IMR-90 (cell line): Measurements from ENCODE around the gene MAGEB10. TPM values are rescaled to one million over a fixed set of nuclear protein-coding genes. Genes with fewer than 3 reads are reported as not detected.

Experiments used
- ATAC-seq: fragments of 200-7000 bp; cut with Tn5 transposase; 2 replicates; pipeline ENCODE4 v1.9.1; 2020; ENCODE audit warnings: low read depth, mild to moderate bottlenecking, moderate library complexity
- BruUV-seq: library from RNA; stranded (reverse); fragments of 400-500 nt; replicated peaks from 2 replicates; lab custom pipeline; 2021; lab: Mats Ljungman, UMichigan
- CTCF ChIA-PET: fragments of 300-600 bp; formaldehyde crosslinking; extraction: SDS; loops from one replicate; lab custom pipeline; 2021; ENCODE audit warnings: antibody characterized with exemption; lab: Yijun Ruan, JAX
- POLR2A ChIA-PET: fragments of 300-600 bp; sonication (Branson Sonifier 250); formaldehyde crosslinking; loops from one replicate; lab custom pipeline; 2022; ENCODE audit warnings: antibody characterized with exemption; ENCODE audit not compliant: unreplicated experiment; lab: Charles Lee
- DNase-seq: peaks from one replicate; pipeline ENCODE4 v3.0.0; 2013
- H2AFZ ChIP-seq: replicated peaks from 2 replicates; pipeline ENCODE3; 2013; ENCODE audit warnings: low read length, mild to moderate bottlenecking; ENCODE audit not compliant: poor library complexity
- H2AK5ac ChIP-seq: 2 replicates; pipeline ENCODE4 v1.6.1; 2013; ENCODE audit warnings: low read depth, low read length, inconsistent platforms
- H2AK9ac ChIP-seq: replicated peaks from 2 replicates; pipeline ENCODE3; 2013; ENCODE audit warnings: mild to moderate bottlenecking, low read depth, low read length, moderate library complexity; ENCODE audit not compliant: poor library complexity
- H2BK120ac ChIP-seq: 2 replicates; pipeline ENCODE4 v1.6.1; 2013; ENCODE audit warnings: low read depth, low read length, inconsistent platforms
- H2BK15ac ChIP-seq: 3 replicates; pipeline ENCODE4 v1.6.1; 2013; ENCODE audit warnings: low read depth, low read length, inconsistent platforms
- H2BK20ac ChIP-seq: 2 replicates; pipeline ENCODE4 v1.6.1; 2013; ENCODE audit warnings: low read depth, mild to moderate bottlenecking, inconsistent platforms, low read length, moderate library complexity
- H2BK5ac ChIP-seq: 2 replicates; pipeline ENCODE4 v1.6.1; 2013; ENCODE audit warnings: mild to moderate bottlenecking, low read depth, low read length, inconsistent platforms; ENCODE audit not compliant: poor library complexity, severe bottlenecking
- H3K14ac ChIP-seq: replicated peaks from 2 replicates; pipeline ENCODE4 v1.6.1; 2013; ENCODE audit warnings: low read depth, low read length, inconsistent platforms
- H3K18ac ChIP-seq: 2 replicates; pipeline ENCODE4 v1.6.1; 2013; ENCODE audit warnings: low read depth, low read length, control low read depth
- H3K23ac ChIP-seq: 2 replicates; pipeline ENCODE4 v1.6.1; 2013; ENCODE audit warnings: low read depth, low read length, inconsistent platforms
- H3K27ac ChIP-seq: 2 replicates; pipeline ENCODE4 v1.5.1; 2013; ENCODE audit warnings: mild to moderate bottlenecking, control low read depth, low read length; ENCODE audit not compliant: insufficient read depth
- H3K27me3 ChIP-seq: 2 replicates; pipeline ENCODE4 v1.6.1; 2013; ENCODE audit warnings: low read length; ENCODE audit not compliant: control insufficient read depth, insufficient read depth
- H3K36me3 ChIP-seq: 2 replicates; pipeline ENCODE4 v1.6.1; 2013; ENCODE audit warnings: low read length, mixed read lengths; ENCODE audit not compliant: control insufficient read depth, insufficient read depth
- H3K4ac ChIP-seq: 2 replicates; pipeline ENCODE4 v1.6.1; 2013; ENCODE audit warnings: low read depth, low read length, inconsistent platforms
- H3K4me1 ChIP-seq: 2 replicates; pipeline ENCODE4 v1.6.1; 2013; ENCODE audit warnings: low read length, mixed read lengths; ENCODE audit not compliant: control insufficient read depth, insufficient read depth
- H3K4me2 ChIP-seq: 2 replicates; pipeline ENCODE4 v1.6.1; 2013; ENCODE audit warnings: low read depth, mild to moderate bottlenecking, control low read depth, low read length, moderate library complexity
- H3K4me3 ChIP-seq: 2 replicates; pipeline ENCODE4 v1.5.1; 2013; ENCODE audit warnings: low read depth, mild to moderate bottlenecking, control low read depth, low read length, moderate library complexity; ENCODE audit not compliant: insufficient read depth
- H3K56ac ChIP-seq: 2 replicates; pipeline ENCODE4 v1.6.1; 2013; ENCODE audit warnings: low read length, inconsistent platforms; ENCODE audit not compliant: insufficient read depth; ENCODE audit errors: extremely low read depth
- H3K79me1 ChIP-seq, 2 experiments: 2 replicates each; pipeline ENCODE4 v1.6.1; 2013; ENCODE audit warnings: low read length in 2 of 2, inconsistent platforms in 1 of 2, low read depth in 1 of 2
- H3K9ac ChIP-seq: 2 replicates; pipeline ENCODE4 v1.6.1; 2013; ENCODE audit warnings: low read depth, low read length, control low read depth
- H3K9me1 ChIP-seq: 2 replicates; pipeline ENCODE4 v1.6.1; 2013; ENCODE audit warnings: low read length, inconsistent platforms; ENCODE audit not compliant: insufficient read depth
- H3K9me3 ChIP-seq: 2 replicates; pipeline ENCODE4 v1.6.1; 2013; ENCODE audit warnings: low read length; ENCODE audit not compliant: control insufficient read depth, insufficient read depth
- H4K20me1 ChIP-seq: 2 replicates; pipeline ENCODE4 v1.6.1; 2013; ENCODE audit warnings: low read length, inconsistent platforms; ENCODE audit not compliant: insufficient read depth
- H4K5ac ChIP-seq: 2 replicates; pipeline ENCODE4 v1.6.1; 2013; ENCODE audit warnings: mild to moderate bottlenecking, low read depth, low read length, control low read depth
- H4K8ac ChIP-seq, 2 experiments: 2 replicates each; pipeline ENCODE4 v1.6.1; 2013; ENCODE audit warnings: low read depth in 2 of 2, low read length in 2 of 2, control low read depth in 1 of 2, inconsistent platforms in 1 of 2
- H4K91ac ChIP-seq: 2 replicates; pipeline ENCODE4 v1.6.1; 2013; ENCODE audit warnings: low read depth, low read length, inconsistent platforms; ENCODE audit not compliant: insufficient read depth
- MAFK ChIP-seq: IDR thresholded peaks from 2 replicates; pipeline ENCODE4 v1.6.1; 2012; ENCODE audit warnings: low read depth, low read length, improper control_type of control experiment
- MXI1 ChIP-seq: IDR thresholded peaks from 2 replicates; pipeline ENCODE4 v1.6.1; 2012; ENCODE audit warnings: low read depth, mild to moderate bottlenecking, low read length, moderate library complexity, borderline replicate concordance
- POLR2A ChIP-seq: IDR thresholded peaks from 2 replicates; pipeline ENCODE4 v1.6.1; 2012; ENCODE audit warnings: mild to moderate bottlenecking, low read depth, low read length
- WGBS, 2 experiments: methylation state at CpG; one replicate each; pipeline versions ENCODE4 v1.1.5 to v1.1.7; 2013; ENCODE audit warnings: missing lambda C conversion rate in 2 of 2; ENCODE audit not compliant: insufficient read length in 1 of 2; ENCODE audit errors: extremely low coverage in 2 of 2; 5-methylcytosine and 5-hydroxymethylcytosine counted together
- dilution Hi-C: fragments of 300-500 bp; cut with HindIII; formaldehyde crosslinking; loops from one replicate; pipeline ENCODE4 v1.14.3; 2018; ENCODE audit warnings: low sequenced_read_pairs; ENCODE audit not compliant: unreplicated experiment
- in situ Hi-C: fragments of 300-500 bp; cut with MboI; formaldehyde crosslinking; loops from 3 replicates; pipeline ENCODE4 v1.14.3; 2019; ENCODE audit warnings: low sequenced_read_pairs, inconsistent platforms, mixed read lengths
- intact Hi-C: fragments of 100-400 bp; cut with micrococcal nuclease; formaldehyde crosslinking; loops from 2 replicates; pipeline ENCODE4 v1.10.0; 2022
- polyA plus RNA-seq, 3 experiments: library from polyadenylated mRNA; depleted of rRNA; stranded (reverse); fragments of >200 nt; gene quantifications; 2 replicates each; pipeline ENCODE4 v1.2.3, GENCODE V29; 2012; ENCODE audit warnings: low replicate concordance in 1 of 3
- total RNA-seq: library from RNA; depleted of rRNA; stranded (reverse); fragments of >200 nt; gene quantifications from 2 replicates; pipeline ENCODE4 v1.2.3, GENCODE V29; 2012
- TF ChIP-seq, protein P1 (sequence below): conservative IDR thresholded peaks from 2 replicates; pipeline ENCODE4 v1.5.1; 2012; ENCODE audit warnings: mild to moderate bottlenecking, low read depth, low read length, improper control_type of control experiment

The MAGEB10 gene
- total and polyA plus RNA-seq, 2 of the 4 experiments (the other 2 are of a cell fraction): not detected

DNA sequence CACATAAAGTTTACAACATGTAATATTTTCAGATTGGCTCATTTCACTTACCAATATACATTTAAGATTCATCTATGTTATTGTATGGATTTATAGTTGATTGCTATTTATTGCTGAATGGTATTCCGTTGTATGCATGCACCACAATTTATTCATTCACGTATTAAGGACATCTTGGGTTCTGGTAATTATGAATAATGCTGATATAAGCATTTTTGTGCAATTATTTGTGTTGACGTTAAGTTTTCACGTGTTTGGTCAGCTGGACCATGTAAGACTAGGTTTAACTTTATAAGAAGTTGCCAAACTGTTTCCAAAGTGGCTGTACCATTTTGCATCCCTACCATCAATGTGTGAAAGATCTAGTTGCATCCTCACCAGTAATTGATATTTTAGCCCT lies 35.1 kb downstream of the MAGEB10 start:
- no peak overlapping the region for H2BK5ac ChIP-seq
- 0 out of 2 replicates have a peak, but pooled peaks cover 2% of the 10 kb centered on the region for H3K9me1 ChIP-seq
- H3K79me1 ChIP-seq: no peaks in the 10 kb centered on the region
- H2BK15ac ChIP-seq: no peak overlapping the region
- no peak overlapping the region for H2BK120ac ChIP-seq
- no peak overlapping the region for H3K56ac ChIP-seq
- H3K9ac ChIP-seq: no peak overlapping the region
- no peak overlapping the region for H3K27ac ChIP-seq
- ATAC-seq: no peak
- no peaks in the 10 kb centered on the region for H3K9me3 ChIP-seq
- dilution Hi-C loops (no loop called here), in situ Hi-C loops (no loop called here), intact Hi-C loops (no loop called here)
- H3K27me3 ChIP-seq: no peaks in the 10 kb centered on the region
- H2AFZ ChIP-seq: no peak overlapping the region
- no peak overlapping the region for H4K8ac ChIP-seq
- CTCF ChIA-PET: no interaction called here
- no peaks in the 10 kb centered on the region for H3K36me3 ChIP-seq
- H3K4me1 ChIP-seq: no peaks in the 10 kb centered on the region
- H4K5ac ChIP-seq: no peak overlapping the region
- H4K91ac ChIP-seq: no peak overlapping the region
- no peak overlapping the region for H2AK9ac ChIP-seq
- no peak overlapping the region for H3K23ac ChIP-seq
- BruUV-seq: no TSS peak
- H3K4me3 ChIP-seq: no peak overlapping the region
- H3K14ac ChIP-seq: no peak overlapping the region
- H3K4ac ChIP-seq: no peak overlapping the region
- no CpG with 5 or more reads among the region's 4 CpGs for WGBS, 2 experiments
- H3K18ac ChIP-seq: no peak overlapping the region
- no peak for DNase-seq
- H2BK20ac ChIP-seq: no peak overlapping the region
- H2AK5ac ChIP-seq: no peak overlapping the region
- POLR2A ChIA-PET: no interaction called here
- no peak overlapping the region for H3K4me2 ChIP-seq
- no peaks in the 10 kb centered on the region for H4K20me1 ChIP-seq
- TF ChIP-seq MXI1: no peak
- peak; percentile 98 for TF ChIP-seq MAFK
- TF ChIP-seq POLR2A: no peak
- TF ChIP-seq, protein P1, sequence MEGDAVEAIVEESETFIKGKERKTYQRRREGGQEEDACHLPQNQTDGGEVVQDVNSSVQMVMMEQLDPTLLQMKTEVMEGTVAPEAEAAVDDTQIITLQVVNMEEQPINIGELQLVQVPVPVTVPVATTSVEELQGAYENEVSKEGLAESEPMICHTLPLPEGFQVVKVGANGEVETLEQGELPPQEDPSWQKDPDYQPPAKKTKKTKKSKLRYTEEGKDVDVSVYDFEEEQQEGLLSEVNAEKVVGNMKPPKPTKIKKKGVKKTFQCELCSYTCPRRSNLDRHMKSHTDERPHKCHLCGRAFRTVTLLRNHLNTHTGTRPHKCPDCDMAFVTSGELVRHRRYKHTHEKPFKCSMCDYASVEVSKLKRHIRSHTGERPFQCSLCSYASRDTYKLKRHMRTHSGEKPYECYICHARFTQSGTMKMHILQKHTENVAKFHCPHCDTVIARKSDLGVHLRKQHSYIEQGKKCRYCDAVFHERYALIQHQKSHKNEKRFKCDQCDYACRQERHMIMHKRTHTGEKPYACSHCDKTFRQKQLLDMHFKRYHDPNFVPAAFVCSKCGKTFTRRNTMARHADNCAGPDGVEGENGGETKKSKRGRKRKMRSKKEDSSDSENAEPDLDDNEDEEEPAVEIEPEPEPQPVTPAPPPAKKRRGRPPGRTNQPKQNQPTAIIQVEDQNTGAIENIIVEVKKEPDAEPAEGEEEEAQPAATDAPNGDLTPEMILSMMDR: no peak
